Epidermal melanocyte (primary cell): Measurements from ENCODE around the gene PDYN.
A peak's percentile ranks its signal among the peaks of the same experiment; 100 is the strongest.

Experiments used
- DNase-seq: peaks from one replicate; pipeline ENCODE4 v3.0.0; 2011; ENCODE audit warnings: low spot score; ENCODE audit not compliant: insufficient read length

The PDYN gene

DNA sequence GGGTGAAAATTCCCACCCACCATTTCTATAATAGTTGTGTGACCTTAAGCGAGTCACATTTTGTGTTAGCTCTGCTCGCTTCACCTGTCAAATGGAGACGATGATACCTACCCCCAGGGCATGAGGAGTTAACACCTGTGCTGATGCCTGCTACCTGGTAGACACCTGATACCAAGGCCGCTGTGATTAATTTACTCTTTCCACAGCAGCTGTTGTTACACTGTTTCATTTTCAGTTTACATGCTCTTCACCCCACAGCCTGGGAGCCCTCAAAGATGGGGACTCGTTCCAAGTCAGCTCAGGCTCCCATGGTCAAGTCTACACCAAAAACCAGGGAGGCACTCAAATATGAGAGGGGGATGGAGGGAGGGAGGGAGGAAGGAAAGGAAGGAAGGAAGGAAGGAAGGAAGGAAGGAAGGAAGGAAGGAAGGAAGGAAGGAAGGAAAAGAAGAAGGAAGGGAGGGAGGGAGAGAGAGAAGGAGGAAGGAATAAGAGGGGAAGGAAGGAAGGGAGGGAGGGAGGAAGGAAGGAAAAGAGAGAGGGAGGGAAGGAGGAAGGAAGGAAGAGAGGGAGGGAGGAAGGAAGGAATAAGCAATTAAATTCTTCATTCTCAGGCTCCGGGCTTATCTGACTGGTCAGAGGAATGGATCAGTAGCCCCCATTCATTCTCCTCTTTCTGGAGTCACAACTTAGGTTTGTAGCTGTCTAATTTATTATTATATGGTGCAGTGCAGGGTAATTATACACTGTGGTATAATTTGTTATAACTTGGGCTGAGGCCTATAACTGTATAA is 40.9 kb downstream of the PDYN start:
- DNase-seq = no peak

DNA sequence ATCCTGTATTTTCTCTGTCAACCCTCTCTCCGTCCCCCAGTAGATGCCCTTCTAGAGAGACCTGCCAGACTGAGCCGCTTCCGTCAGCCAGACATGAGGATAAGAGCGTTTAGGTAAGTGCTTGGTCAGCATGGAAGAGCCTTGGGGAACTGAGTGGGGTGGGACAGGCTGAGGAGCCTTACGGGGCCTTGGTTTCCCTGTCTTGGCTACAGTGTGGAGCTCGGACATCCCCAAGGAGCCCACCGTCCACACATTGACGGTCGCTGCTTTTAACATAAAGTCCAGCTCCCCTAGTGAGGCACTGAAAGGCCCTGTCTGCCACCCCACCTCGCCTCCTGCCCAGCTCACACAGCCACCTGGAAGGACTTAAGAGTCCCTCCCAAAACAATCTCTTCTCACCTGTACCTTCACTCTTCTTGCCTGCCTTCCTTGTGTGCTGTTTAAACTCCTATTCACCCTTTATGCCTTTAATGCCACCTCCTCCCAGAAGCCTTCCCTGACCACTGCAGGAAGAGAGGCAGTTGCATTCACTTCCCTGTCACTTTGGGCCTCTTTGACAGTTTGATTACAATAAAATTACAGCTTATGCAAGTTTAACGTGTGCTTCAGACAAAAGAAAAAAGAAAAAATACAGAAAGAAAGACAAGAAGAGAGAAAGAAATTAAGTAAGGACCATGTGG is 42.3 kb downstream of the PDYN start:
- DNase-seq = no peak

DNA sequence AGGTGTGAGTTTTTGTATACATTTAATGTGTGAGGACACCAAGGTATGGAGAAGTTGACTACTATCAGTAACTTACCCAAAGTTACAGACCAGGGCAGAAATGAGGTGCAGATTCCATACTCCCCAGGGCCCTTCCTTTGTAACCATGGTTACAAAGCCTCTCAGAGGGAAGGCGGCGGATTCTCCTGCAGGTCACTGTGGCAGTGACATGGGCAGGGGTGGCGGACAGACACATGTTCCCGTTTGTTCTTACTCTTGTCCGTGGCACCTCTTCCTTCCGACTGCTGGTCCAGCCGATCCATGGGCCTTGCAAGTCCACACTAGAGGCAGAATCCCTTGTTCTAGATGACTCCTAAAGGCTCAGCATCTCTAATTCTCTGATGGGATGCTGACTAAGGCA is 43.0 kb downstream of the PDYN start:
- DNase-seq = no peak

DNA sequence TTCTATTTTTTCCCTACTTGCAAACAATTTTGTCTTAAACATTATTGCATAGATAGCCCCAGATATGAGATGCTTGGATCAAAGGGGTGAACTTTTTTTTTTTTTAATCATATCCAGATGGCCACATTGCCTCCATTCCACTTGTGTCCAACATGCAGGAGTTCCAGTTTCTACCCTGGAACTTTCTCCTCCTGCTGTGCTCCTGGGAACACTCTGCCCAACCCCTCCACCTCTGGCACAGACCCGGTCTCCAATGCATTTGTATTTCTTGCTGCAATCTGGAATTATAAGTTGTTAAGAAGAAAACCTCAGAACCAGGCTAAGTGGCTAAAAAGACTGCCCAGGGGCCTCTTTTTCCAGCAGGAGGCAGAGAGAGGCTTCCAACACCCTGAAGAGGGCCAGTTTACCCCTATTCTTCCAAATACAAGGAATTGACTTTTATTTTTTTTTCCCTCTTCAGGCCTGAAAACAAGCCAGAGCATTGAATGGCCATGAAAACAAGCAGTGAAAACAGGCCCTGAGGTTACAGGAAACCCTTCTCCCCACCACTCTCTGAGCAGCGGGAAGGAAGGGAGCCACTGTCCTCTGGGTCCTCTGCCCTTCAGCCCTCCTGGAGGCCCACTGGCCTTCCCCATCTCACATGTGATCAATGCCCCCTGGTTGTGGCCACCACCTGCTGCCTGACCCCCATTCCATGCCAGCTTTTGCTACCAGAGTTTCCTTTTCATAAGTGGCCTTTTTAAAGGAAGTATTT is 44.3 kb downstream of the PDYN start:
- DNase-seq = peak; percentile 71

DNA sequence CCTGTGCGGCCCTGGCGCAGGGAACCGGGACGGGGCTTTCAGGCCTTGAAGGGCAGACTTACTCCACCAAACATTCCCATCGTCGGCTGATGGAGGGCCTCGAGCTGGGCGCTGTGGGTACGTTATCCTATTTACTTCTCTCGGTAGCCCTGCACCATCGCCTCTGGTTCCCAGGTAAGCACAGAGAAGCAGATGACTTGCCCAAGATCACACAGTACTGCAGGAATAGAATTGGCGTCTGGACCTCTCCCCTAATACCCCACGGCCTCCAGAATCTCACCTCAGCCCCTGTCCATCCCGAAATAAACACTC is 46.4 kb downstream of the PDYN start:
- DNase-seq = no peak

DNA sequence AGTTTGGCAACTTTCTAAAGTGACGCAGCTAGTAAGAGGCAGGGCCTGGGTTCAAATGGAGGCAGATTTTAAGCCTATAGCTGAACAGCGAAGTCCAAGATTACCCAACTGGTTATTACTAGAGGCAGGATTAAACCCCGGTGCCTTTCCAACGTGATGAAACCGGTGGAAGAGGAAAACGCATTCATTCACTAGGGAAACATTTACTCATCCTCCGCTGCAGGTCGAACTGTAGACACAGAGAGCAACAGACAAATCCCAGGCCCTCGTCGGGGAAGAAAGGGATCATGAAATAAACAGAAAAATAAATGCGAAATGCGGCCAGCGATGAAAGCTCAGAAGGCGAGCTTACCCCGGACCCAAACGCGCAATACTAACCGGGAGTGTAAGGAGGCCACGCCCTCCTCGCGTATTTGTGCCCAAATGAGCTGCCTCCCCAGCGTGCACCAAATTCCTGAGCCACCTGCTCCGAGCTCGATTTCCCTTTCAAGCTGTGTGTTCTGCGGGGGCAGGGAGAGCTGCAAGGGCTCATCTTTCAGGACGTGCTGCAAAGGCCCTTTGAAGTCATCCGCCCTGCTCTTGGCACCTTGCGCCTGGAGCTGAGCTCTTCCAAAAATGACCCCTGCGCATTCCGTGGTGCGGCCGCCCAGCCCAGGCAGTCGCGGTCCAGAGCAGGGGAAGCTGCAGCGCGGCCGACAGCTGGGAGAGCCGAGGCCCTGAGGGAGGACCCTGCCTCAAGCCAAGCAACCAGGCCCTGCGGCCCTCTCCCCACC is 46.9 kb downstream of the PDYN start:
- no peak for DNase-seq

DNA sequence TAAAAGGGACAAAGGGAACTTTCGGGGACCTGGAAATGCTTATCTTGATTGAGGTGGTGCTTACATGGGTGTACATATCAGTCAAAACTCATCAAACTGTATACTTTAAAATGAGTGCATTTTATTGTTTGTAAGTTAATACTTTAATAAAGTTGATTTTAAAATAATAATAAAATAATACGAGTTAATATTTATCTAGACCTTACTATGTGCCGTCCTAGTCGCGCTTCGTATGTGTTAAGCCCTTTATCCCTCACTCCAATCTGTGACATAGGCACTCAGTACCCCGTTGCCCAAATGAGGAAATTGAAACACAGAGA is 47.5 kb downstream of the PDYN start:
- no peak for DNase-seq

DNA sequence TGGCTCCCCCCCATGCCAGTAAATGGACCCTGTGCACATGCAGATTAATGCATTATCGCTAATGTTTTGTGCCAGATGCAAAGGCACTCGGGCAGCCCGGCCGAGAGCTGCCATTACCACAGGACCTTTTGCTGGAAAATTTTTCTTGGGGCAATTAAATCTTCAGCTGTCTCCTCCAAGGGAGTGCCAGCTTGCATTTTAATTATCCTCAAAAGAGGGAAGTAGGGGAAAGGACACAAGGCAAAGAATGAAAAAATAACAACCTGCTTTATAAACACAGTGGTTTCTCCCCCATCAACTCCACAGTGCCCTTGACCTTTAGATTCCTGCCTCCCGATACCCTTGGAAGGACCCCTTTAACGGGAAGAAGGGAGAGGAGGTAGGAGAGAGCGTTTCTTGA is 48.2 kb downstream of the PDYN start:
- DNase-seq = no peak

DNA sequence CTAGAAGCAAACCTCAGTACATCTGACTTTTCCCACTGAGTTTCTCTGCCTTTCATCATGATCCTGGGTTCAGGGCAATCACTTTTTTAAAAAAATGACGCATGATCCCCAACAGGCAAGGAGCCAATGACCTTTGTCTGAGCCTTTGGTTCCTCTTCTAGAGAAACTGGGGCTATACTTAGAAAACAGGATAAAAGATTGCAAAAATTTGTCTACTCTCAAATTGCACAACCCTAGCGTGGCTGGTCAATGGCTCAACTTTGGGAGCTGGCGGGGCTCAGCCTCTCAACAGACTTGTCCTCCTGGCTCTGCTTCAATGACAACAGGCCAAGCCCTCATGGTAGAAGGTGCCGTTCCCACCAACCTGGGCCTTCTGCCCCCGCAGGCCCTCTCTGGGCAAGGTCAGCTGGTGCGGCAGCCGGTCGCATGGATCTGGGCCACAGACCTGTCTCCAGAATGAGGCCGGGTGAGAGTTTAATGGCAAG is 48.7 kb downstream of the PDYN start:
- no peak for DNase-seq

DNA sequence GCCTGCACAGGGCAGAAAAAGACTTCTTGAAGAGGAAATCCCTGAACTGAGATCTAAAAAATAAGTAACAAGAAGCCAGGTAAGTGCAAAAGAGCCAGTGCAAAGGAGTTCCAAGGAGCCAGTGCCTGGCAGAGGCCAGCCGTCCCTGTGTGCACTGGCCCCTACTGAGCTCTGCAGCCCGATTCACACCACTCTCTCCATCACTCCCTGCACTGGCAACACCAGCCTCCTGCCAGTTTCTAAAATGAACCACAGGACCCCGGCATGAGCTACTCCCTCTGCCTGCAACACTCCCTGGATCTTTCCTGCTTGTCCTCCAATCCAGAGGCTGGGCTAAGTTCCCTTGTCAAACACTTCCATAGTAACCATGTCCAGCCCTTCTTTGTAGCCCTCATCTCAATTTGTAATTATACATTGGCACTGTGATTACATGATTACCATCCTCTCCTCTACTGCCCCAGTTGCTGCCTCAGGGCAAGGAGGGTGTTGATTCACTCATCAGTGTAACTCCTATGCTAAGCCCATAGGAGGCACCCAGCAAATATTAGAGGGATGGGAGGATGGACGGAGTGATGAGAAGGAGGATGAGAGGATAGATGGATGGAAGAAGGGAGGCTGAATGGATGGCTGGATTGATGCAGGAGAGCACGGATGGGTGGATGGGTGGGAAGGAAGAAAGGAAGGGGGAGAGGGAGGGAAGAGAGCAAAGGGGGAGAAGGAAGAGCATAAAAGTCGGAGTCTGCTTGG is 49.3 kb downstream of the PDYN start:
- DNase-seq = no peak

DNA sequence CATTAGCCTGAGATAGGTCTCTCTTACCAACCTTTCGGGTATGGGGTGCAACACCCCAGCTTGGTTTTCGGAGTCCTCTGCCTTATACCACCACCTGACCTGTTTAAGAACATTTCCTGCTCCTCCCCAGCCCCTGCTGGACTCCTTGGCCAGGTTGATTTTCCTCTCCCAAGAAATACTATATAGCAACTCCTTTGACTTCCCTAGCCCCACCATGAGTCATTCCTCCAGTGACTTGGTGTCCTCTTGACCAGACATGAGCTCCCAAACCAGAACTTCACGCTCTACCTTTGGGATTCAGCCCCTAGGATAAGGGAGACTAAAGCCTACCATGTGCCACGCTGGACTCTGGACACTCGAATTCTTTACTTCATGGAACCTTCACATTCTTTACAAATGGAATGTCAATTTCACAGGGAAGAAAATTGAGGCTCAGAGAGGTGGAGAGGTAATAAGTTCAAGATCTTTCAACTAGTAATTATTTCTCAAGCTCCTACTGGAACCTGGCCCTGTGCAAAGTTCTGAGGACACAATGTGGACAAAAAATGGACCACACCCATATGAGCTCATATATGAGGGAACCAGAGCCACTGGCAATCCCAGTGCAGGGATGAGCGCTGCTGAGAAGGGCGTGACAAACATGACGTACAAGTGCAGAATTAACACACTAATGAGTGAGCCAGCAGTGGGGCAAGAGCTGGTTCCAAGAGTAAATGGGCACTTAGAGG is 50.4 kb downstream of the PDYN start:
- no peak for DNase-seq

DNA sequence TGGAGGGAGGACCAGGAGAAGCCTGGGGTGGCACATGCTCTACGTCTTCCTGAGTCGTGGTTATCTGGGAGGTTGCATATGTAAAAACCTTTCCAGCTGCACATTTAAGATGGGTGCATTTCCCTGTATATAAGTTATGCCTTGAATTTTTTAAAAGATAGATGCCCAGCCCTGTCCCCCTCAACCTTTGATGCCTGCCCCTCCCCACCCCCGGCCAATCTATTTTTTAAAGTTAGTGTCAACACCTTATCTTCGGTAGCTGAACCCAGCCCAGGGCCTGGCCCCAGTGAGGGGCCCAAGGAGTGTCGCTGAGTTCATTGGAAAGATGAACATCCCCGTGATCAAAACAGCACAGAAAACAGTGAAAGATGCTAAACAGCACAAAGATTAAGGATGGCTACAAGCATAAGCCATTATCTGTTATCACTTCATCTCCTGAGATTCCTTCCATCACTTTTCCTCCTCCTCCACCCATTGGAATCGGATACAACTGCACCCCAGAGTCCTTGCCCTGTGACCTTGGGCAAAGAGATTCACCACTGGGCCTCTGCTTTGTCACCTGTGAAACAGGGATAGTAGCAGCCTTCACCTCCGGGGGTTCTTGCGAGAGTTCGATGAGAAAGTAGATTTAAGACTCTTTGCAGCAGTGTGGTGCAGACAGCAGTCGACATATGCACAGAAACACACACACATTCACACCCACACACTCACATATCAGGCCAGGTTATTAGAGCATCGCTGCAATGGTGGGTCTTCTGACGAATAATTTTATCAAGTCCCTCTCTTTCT is 51.2 kb downstream of the PDYN start:
- no peak for DNase-seq

DNA sequence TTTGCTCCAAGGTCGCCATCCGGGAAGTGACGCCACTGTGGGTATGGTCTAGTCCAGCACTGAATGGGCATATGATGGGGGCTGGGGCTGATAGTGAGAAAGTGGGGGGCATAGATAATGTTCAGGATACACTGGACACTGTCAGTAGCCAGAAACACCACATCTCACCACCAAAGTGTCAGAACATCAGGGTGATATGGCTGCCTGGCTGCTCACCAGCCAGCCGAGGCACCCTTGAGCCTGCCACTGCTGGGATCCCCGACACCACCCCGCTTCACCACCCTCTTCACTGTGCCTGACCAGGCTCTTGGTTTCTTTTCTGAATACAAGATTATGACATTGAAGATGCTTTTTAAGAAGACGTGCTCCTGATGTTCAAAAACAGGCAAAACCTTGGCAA is 51.8 kb downstream of the PDYN start:
- no peak for DNase-seq

DNA sequence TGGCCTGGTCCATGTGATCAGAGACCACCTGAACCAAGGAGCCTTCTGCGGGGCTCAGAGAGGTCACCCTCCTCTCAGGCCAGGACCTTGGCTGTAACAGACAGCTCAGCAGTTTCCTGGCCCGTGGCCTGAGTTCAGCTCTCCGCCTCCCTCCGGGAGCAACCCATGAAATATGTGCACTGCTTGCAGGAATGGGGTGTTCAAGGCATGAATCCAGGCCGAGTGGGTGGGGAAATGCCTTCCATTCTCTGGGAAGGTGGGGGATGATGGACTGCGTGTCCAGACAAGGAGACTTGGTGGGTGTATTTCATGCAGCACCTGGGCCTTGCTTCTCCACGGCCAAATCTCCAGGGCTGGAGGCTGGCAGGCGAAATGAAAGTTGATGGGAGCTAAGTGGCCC is 52.6 kb downstream of the PDYN start:
- DNase-seq = no peak

DNA sequence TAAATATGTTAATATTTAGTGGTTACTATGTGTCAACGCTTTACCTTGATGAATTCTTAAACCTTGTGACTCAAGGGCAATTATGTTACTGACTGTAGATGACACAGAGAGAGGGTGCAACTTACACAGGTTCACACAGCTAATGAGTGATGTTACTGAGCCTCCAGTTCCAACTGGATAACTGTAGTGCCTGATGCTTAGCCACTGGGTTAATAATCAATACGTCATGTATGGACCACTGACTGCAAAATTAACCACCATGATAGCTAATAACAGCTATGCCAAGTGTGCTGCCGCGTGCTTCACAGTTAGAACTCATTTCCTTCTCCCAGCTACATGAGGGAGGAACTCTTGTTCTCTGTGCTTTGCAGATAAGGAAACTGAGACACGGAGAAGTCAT is 53.3 kb downstream of the PDYN start:
- DNase-seq = no peak

DNA sequence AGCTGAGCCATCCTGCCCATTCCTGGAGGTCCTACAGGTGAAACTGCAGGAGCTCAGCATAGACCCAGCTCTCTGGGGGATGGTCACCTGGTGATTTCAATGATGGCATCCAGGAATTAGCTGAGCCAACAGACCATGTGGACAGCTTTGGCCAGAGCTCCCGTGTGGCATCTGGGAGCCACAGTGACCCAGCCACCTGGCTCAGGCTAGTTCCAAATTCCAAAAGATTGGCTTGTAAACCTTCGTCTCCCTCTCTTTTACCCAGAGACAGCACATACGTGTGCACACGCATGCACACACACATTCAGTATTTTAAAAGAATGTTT is 54.6 kb downstream of the PDYN start:
- no peak for DNase-seq

DNA sequence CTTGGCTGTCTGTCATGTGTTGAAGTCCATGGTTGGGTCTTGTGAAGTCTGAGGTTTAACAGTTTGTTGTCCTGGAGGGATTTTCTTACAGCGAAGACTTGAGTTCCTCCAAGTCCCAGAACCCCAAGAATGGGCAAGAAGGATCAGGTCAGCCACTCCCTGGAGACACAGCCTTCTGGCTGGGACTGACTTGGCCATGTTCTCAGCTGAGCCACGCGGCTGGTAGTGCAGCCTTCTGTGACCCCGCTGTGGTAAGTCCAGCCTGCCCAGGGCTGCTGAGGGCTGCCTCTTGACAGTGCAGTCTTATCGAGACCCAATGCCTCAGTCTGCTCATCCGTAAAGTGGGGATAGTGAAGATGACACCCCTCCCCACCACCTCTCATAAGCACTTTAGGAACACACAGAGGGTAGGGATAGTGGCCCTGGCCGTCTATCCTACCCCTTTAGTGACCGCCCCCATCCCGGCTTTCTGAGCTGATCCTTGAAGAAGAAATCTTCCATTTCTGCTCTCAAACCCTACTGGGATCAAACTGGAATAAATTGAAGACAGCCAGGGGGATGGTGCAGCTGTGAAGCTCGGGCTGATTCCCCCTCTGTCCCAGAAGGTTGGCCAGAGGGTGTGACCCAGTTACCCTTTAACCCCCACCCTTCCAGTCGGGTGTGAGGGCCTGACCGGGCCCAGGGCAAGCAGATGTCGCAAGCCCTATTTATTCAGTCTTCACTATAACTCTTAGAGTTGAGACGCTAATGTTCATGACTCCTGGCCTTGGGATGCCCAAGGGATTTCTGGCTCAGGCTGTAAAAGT is 55.2 kb downstream of the PDYN start:
- DNase-seq = no peak

DNA sequence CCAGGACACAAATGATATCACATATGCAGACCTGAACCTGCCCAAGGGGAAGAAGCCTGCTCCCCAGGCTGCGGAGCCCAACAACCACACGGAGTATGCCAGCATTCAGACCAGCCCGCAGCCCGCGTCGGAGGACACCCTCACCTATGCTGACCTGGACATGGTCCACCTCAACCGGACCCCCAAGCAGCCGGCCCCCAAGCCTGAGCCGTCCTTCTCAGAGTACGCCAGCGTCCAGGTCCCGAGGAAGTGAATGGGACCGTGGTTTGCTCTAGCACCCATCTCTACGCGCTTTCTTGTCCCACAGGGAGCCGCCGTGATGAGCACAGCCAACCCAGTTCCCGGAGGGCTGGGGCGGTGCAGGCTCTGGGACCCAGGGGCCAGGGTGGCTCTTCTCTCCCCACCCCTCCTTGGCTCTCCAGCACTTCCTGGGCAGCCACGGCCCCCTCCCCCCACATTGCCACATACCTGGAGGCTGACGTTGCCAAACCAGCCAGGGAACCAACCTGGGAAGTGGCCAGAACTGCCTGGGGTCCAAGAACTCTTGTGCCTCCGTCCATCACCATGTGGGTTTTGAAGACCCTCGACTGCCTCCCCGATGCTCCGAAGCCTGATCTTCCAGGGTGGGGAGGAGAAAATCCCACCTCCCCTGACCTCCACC is 56.4 kb downstream of the PDYN start:
- DNase-seq = no peak
